ENCODE results near the gene HOXD8. TPM values are rescaled to one million over a fixed set of nuclear protein-coding genes. Genes with fewer than 3 reads are reported as not detected.

HOXD8 gene
- total and polyA plus RNA-seq, 2 of the 8 experiments (the other 6 are each of a cell fraction or from before 2014, with no cell fraction given): not detected

DNA sequence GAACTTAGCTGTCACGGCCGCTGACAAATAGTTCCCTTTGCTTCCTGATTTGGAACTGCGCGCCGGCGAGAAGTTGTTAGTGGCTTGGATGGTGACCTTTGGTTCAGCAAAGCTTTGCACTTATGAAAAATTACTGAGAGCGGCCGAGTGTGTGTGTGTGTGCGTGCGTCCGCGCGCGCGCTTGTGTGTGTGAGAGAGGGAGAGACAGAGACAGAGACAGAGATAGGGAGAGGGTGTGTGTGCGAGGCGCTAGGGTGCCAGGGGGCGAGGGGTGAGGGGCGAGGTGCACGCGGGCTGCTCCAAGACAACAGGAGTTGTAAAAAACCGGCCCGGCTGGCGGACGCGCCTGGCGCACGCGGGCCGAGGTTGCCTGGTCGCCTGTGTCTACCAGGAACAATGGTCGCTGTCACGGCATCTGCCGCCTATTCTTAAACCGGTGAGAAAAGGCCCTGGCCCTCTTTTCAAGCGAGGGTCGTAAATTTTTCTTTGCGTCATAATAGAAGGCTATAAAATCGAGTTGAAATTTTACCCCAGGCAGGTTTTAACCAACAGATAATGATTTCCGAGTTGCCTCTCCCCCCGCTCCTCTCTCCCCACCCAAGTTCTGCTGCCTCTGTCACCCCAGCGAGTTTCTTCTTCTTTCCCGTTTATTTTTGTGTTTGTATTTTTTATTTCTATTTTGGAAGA lies 28.1 kb downstream of the HOXD8 start:
- H3K9me3 ChIP-seq (ENCODE audit: insufficient read depth in 2 of 2, low read depth in 1 of 2, low read length in 1 of 2): no peaks in the 10 kb centered on the region
- H2BK5ac ChIP-seq (ENCODE audit: low read depth, low read length): no peak overlapping the region
- peaks cover 27 to 45% of the 10 kb centered on the region in 2 experiments for H4K20me1 ChIP-seq (replicated peaks in 1 of 2; ENCODE audit: control insufficient read depth in 1 of 2, insufficient read depth in 2 of 2, low read length in 2 of 2)
- POLR2A ChIA-PET (ENCODE audit: partially characterized antibody): interaction anchor here (1.0 kb wide), 1 partner anchor 15 kb away, joined by 3 read pairs; no protein-coding TSS in a partner anchor
- H3K36me3 ChIP-seq (ENCODE audit: control insufficient read depth in 2 of 4, insufficient read depth in 4 of 4, low read length in 3 of 4): peaks cover 0 to 10% (median 0%) of the 10 kb centered on the region in 4 experiments; a peak in 1 of 8 replicates
- DNase-seq (ENCODE audit: low read depth in 1 of 2, low spot score in 2 of 2): peak in 1 of 2 experiments; percentile 66
- H4K91ac ChIP-seq (replicated peaks; ENCODE audit: insufficient read length, low read length): no peak overlapping the region
- H3K23me2 ChIP-seq (ENCODE audit: low read depth, low read length): no peaks in the 10 kb centered on the region
- no peak overlapping the region for H2BK12ac ChIP-seq (ENCODE audit: low read depth, low read length)
- H3K27ac ChIP-seq (ENCODE audit: low read depth, low read length): no peak overlapping the region
- H3K4me1 ChIP-seq (replicated peaks in 1 of 4; ENCODE audit: control insufficient read depth in 3 of 4, insufficient read depth in 4 of 4, low read length in 3 of 4): peaks cover 0 to 9% (median 6%) of the 10 kb centered on the region in 4 experiments; a peak in 5 of 7 replicates
- 5% methylated on average over 42 of the region's 43 CpGs; no CpG with 5 or more reads in 1 of the 2 experiments for WGBS, 2 experiments (ENCODE audit: extremely low coverage in 1 of 2, insufficient coverage in 1 of 2, insufficient read length in 1 of 2, insufficient replicate concordance in 2 of 2, low coverage in 1 of 2, low lambda C conversion rate in 2 of 2, missing lambda C conversion rate in 1 of 2)
- CTCF ChIA-PET (ENCODE audit: partially characterized antibody): interaction anchor here (1.1 to 1.4 kb wide), 3 partner anchors 15 to 31 kb away, joined by 3 to 5 read pairs (median 4); no protein-coding TSS in a partner anchor
- no peak overlapping the region for H4K5ac ChIP-seq (ENCODE audit: insufficient read length, low read depth, low read length)
- H3K9ac ChIP-seq (replicated peaks in 1 of 4; ENCODE audit: extremely low read depth in 1 of 4, low read depth in 3 of 4, low read length in 3 of 4): no peak overlapping the region
- H3K18ac ChIP-seq (ENCODE audit: extremely low read depth, low read length): no peak overlapping the region
- H3K4ac ChIP-seq (replicated peaks; ENCODE audit: insufficient read length, low read depth, low read length): no peak overlapping the region
- H3K79me2 ChIP-seq (ENCODE audit: control insufficient read depth in 1 of 2, insufficient read depth in 2 of 2, low read length in 2 of 2): no peaks in the 10 kb centered on the region
- no peak overlapping the region for H4K8ac ChIP-seq (ENCODE audit: extremely low read depth, insufficient read depth, low read length)
- H2BK20ac ChIP-seq (ENCODE audit: low read length): no peak overlapping the region
- no peaks in the 10 kb centered on the region for H3K79me1 ChIP-seq (ENCODE audit: low read depth, low read length)
- H3K4me2 ChIP-seq (ENCODE audit: insufficient read depth in 1 of 2, low read depth in 2 of 2, low read length in 2 of 2): no peak overlapping the region
- no peak overlapping the region for H3K23ac ChIP-seq (ENCODE audit: insufficient read length)
- H3K4me3 ChIP-seq (ENCODE audit: extremely low read depth in 1 of 4, insufficient read depth in 2 of 4, low read depth in 3 of 4, low read length in 4 of 4): no peak overlapping the region; a peak in 1 of 8 replicates
- no peak overlapping the region for H3K14ac ChIP-seq (ENCODE audit: insufficient read length)
- no peak overlapping the region for H3K56ac ChIP-seq (replicated peaks; ENCODE audit: insufficient read length, low read depth, low read length)
- H3K27me3 ChIP-seq (replicated peaks in 1 of 4; ENCODE audit: control insufficient read depth in 3 of 4, extremely low read depth in 1 of 4, insufficient read depth in 3 of 4, low read length in 3 of 4): peaks cover 98 to 100% (median 100%) of the 10 kb centered on the region in 4 experiments
- no peak overlapping the region for H2BK120ac ChIP-seq (replicated peaks; ENCODE audit: low read depth, low read length)
- no peak for FAIRE-seq
- no peak overlapping the region for H2AFZ ChIP-seq (ENCODE audit: low read length)
- H2BK15ac ChIP-seq (ENCODE audit: low read length): no peak overlapping the region
- no peak overlapping the region for H2AK5ac ChIP-seq (ENCODE audit: low read depth, low read length)
- peak; percentile 100 for TF ChIP-seq EZH2 (IDR thresholded peaks at IDR 0.05; ENCODE audit: low read depth, low read length, severe bottlenecking)
- TF ChIP-seq, protein P1, sequence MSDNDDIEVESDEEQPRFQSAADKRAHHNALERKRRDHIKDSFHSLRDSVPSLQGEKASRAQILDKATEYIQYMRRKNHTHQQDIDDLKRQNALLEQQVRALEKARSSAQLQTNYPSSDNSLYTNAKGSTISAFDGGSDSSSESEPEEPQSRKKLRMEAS (IDR thresholded peaks at IDR 0.05): peak; percentile 41
- peak; percentile 99 for TF ChIP-seq RNF2 (IDR thresholded peaks at IDR 0.05; ENCODE audit: borderline replicate concordance, low read depth, low read length, missing control alignments, poor library complexity, severe bottlenecking)
- TF ChIP-seq SUZ12 (IDR thresholded peaks at IDR 0.05; ENCODE audit: low read length): peak; percentile 100
- TF ChIP-seq, protein P2, sequence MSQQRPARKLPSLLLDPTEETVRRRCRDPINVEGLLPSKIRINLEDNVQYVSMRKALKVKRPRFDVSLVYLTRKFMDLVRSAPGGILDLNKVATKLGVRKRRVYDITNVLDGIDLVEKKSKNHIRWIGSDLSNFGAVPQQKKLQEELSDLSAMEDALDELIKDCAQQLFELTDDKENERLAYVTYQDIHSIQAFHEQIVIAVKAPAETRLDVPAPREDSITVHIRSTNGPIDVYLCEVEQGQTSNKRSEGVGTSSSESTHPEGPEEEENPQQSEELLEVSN (IDR thresholded peaks at IDR 0.05): 0 out of 2 replicates have a peak, but pooled peaks have one; percentile 12
- no peak for TF ChIP-seq YY1 (IDR thresholded peaks at IDR 0.05; ENCODE audit: low read depth, low read length)
- no peak for TF ChIP-seq SP2 (IDR thresholded peaks at IDR 0.05; ENCODE audit: low read length)
- no peak for TF ChIP-seq JUN (IDR thresholded peaks at IDR 0.05; ENCODE audit: low read depth, low read length)
- TF ChIP-seq CTBP2 (IDR thresholded peaks at IDR 0.05; ENCODE audit: borderline replicate concordance, insufficient read depth, insufficient read length, low read length): no peak
- TF ChIP-seq RXRA (IDR thresholded peaks at IDR 0.05; ENCODE audit: insufficient read depth, low read depth, low read length): no peak
